Activated CD4-positive, CD25-positive, alpha-beta regulatory T cell treated with anti-CD3 and anti-CD28 coated beads, Interleukin-2, amount 50 U/mL, for 24 hours (primary cell): Measurements from ENCODE around the gene HDDC3.
"Not testable (repeated sequence)": the region's sequence is repeated elsewhere in the genome, so short reads cannot be mapped to it uniquely, and the experiment has no call there.

Experiments used
- ATAC-seq, 2 donors: fragments of 150-1000 bp; cut with Tn5 transposase; one replicate each; pipeline ENCODE4 v1.10.0; 2021; ENCODE audit warnings: mild to moderate bottlenecking in 1 of 2, moderate library complexity in 1 of 2

The HDDC3 gene

GRCh38 chr15:90907838-90908507 lies 24.4 kb downstream of the HDDC3 start:
- ATAC-seq, result no peak

DNA sequence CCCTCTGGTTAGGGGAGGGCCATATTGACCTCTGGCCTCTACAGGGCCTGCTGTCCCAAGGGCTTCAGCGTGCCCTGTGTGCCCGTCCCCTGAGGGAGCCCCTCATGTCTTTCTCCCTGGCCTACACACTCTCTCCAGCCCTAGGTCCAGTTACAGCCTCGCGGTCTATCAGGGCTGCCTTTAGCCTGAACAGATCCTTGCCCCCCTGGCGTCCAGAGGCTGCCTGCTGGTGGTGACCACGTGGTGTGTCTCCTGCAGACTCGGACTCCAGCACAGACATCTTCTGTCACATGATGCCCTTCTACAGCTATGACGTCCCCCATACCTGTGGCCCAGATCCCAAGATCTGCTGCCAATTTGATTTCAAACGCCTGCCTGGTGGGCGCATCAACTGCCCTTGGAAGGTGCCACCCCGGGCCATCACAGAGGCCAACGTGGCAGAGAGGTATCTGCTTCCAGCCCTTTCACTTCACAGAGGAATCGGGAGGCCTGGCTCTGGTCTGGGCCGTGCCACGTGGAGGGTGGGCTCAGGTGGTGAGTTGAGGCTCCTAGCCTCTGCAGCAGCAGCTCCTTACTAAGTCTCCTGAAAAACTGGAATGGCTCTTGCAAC lies 25.2 kb downstream of the HDDC3 start:
- no peak for ATAC-seq

DNA sequence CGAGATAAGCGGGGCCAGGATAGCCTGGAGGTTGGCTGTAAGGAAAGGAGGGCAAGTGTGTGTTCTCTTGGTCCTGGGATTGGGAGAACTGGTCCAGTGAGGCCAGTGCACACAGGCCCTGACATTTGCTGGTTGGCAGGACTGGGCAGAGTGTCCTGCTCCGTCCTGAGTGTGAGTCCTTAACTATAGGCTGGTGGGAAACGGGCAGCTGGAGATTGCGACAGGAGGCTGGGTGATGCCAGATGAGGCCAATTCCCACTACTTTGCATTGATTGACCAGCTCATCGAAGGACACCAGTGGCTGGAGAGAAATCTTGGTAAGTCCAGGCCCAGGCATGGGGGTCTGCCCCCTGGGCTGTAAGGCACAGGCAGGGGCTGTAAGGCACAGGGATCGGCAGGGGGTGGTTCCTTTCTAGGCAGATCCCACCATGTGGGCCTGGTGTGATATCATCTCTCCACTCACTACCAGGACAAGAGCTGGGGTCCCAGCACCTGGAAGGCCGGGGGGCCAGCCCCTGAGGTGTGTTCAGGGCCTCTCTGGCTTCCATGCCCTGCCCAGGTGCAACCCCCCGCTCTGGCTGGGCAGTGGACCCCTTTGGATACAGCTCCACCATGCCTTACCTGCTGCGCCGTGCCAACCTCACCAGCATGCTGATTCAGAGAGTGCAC lies 26.0 kb downstream of the HDDC3 start:
- no peak for ATAC-seq

GRCh38 chr15:90905306-90906180 lies 26.8 kb downstream of the HDDC3 start:
- no peak for ATAC-seq

- ATAC-seq, result no peak
These were observed 27.6 kb downstream of the HDDC3 start for GRCh38 chr15:90904746-90905145.

- ATAC-seq, result no peak
These were observed 28.4 kb downstream of the HDDC3 start for GRCh38 chr15:90903733-90904536.

DNA sequence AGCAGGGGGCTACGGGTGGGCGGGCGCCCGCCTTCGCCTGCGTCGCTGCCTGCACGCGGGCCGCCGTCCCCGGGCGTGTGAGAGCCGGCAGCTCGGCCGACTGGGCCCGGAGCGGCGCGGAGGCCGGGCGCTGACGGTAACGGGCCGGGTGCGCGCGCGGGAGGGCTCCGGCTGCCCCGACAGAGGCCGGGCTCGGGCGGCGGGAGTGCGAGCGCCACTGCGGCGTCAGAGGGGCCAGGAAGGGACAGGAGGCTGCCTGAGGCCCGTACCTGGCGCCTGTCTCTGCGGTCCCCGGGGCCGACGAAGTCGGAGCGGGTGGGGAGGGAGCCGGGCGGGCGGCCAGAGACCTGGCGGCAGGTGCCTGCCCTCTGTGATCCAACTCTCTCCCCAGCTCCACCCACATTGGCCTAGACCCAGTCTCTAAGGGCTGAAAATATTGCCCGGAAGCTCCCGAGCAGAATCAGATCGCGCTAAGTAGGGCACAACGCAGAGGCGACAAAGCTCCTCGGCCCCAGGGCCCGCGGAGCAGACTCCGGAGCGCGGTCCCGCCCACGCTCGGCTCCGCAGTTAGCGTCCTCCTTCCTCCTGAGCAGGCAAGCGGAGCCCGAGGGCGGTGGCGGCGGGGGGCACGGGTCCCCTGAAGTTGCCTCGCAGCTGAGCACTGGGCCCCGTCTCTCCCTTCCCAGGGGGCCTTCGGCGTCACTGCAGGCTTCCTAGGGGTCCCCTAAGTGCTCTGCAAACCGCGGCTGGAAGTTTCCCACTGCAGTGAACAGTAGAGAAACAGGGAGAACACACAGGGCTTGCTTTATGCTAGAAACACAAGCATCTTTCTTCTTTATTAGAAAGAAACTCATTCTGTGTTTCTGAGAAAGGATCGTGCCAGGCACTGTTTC lies 29.3 kb downstream of the HDDC3 start, which contains the start of gene MAN2A2:
Gene MAN2A2 (plus strand): TSS at position 463 of the 893 bp plus-strand sequence. CDS start 906 bp downstream, outside the sequence.
- peak; percentile 64 to 70 for ATAC-seq

- peak; percentile 81 for ATAC-seq
These were observed 30.1 kb downstream of the HDDC3 start for GRCh38 chr15:90902040-90902839.

- ATAC-seq, result no peak
These were observed 30.9 kb downstream of the HDDC3 start for GRCh38 chr15:90901175-90902039.

GRCh38 chr15:90897131-90897655 lies 35.2 kb downstream of the HDDC3 start:
- ATAC-seq, result not testable (repeated sequence)

- no peak for ATAC-seq
These were observed 36.7 kb downstream of the HDDC3 start for GRCh38 chr15:90895571-90896117.

DNA sequence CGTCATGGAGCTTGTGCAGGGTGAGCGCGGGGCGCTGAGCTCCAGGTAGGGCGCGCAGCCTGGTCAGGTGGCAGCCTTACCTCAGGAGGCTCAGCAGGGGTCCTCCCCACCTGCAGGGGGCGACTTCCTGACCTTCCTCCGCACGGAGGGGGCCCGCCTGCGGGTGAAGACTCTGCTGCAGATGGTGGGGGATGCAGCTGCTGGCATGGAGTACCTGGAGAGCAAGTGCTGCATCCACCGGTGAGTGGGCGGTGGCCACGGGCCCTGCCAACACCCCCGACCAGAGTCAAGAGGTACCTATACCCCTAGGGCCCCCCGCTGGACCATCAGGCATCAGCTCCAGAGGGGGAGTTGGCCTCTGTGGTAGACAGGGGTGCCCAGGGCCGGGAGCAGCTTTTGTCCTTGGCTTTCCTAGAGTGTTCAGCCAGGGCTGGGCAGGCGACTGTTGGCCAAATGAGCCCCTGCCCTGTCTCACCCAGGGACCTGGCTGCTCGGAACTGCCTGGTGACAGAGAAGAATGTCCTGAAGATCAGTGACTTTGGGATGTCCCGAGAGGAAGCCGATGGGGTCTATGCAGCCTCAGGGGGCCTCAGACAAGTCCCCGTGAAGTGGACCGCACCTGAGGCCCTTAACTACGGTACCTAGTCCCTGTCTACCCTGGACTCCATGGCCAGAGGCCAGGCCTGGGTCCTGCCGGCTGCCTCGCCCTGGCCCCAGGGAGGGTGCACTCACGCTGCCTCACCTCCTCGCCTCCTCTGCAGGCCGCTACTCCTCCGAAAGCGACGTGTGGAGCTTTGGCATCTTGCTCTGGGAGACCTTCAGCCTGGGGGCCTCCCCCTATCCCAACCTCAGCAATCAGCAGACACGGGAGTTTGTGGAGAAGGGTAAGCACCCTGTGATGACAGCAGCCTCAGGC lies 38.9 kb downstream of the HDDC3 start:
- ATAC-seq, result no peak

DNA sequence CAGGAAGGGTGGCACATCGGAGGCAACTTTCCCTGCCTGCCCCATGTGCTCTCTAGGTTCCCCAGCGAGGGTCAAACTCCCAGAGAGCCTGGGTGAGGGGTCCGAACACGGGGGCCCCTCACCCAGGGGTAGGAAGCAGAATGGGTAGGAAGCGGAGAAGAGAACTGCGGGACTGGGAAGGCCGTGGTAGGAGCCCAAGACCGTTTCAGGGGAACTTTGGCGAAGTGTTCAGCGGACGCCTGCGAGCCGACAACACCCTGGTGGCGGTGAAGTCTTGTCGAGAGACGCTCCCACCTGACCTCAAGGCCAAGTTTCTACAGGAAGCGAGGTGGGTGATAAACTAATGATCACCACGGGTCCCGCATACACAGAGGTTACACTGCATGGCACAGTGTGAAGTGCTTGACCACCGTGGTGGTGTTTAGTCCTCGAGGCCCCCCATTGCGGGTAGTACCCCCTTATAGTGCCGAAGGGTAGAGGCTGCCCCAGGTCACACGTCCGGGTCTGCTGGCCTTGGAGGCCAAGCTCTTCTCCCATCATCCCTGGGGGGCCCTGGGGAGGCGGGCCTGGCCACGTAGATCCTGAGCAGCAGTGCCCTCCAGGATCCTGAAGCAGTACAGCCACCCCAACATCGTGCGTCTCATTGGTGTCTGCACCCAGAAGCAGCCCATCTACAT lies 39.7 kb downstream of the HDDC3 start:
- no peak for ATAC-seq

- ATAC-seq, result no peak
These were observed 40.3 kb downstream of the HDDC3 start for GRCh38 chr15:90892023-90892422.

DNA sequence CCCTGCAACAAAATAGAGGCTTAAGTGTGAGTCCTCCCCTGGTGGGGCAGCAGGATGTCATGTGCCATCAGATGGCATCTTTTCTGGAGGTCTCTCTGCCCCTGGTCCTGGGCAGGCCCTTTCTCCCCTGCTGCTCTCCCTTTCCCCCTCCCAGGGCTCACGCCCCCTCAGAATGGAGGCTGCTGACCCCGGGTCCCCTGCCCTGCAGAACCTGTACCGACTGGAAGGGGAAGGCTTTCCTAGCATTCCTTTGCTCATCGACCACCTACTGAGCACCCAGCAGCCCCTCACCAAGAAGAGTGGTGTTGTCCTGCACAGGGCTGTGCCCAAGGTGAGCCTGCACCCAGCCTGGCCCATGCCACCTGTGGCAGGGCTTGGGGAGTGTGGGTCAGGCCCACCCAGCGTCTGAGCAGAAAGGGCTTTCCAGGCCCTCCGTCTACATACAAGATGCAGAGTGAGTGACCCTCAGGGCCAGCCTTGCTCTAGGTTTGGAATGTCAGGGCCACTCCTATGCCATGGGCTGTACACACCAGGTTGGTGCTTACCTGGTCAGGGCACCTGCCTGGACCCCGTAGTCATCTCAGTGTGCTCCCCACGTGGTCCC lies 40.9 kb downstream of the HDDC3 start:
- ATAC-seq, result no peak

DNA sequence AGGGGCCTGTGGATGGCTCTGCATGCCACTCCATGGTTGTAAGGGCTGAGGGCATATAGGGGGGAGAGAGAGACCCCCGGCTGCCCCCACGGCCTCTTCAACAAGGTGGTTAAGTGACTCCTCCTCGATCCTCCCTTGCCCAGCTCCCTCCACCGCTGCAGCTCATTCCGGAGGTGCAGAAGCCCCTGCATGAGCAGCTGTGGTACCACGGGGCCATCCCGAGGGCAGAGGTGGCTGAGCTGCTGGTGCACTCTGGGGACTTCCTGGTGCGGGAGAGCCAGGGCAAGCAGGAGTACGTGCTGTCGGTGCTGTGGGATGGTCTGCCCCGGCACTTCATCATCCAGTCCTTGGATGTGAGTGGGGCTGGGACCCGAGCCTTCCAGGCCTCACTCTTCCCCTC lies 41.5 kb downstream of the HDDC3 start:
- no peak for ATAC-seq
